GM18868 (cell line): ENCODE data around the gene ING4.

Source experiments
- ATAC-seq: cut with Tn5 transposase; IDR thresholded peaks from one replicate; pipeline ENCODE4 v1.9.1; 2021; ENCODE audit warnings: mild to moderate bottlenecking, moderate library complexity; ENCODE audit not compliant: unreplicated experiment

ING4 gene

GRCh38 chr12:6638305-6638704, 24.6 kb downstream of the ING4 start:
- no peak for ATAC-seq

- ATAC-seq = no peak
These were observed 26.9 kb downstream of the ING4 start, which contains the start of gene LPAR5 for GRCh38 chr12:6635856-6636531. LPAR5 (minus strand) TSS chr12:6635959; CDS start chr12:6621248, 14,711 bp downstream.

GRCh38 chr12:6635375-6635855, 27.5 kb downstream of the ING4 start:
- ATAC-seq = peak; percentile 31

GRCh38 chr12:6632026-6632983, 30.6 kb downstream of the ING4 start:
- ATAC-seq = peak; percentile 61

- ATAC-seq = no peak
These were observed 31.4 kb downstream of the ING4 start for GRCh38 chr12:6631549-6631961.

- ATAC-seq = no peak
These were observed 32.2 kb downstream of the ING4 start for GRCh38 chr12:6630736-6631135.

- no peak for ATAC-seq
These were observed 35.3 kb downstream of the ING4 start for GRCh38 chr12:6627616-6628015.

- ATAC-seq = no peak
These were observed 36.1 kb downstream of the ING4 start for GRCh38 chr12:6626654-6627283.

- no peak for ATAC-seq
These were observed 42.0 kb downstream of the ING4 start for GRCh38 chr12:6620885-6621274.

- ATAC-seq = no peak
These were observed 42.6 kb downstream of the ING4 start for GRCh38 chr12:6620137-6620884.

- ATAC-seq = no peak
These were observed 44.3 kb downstream of the ING4 start for GRCh38 chr12:6618483-6619225.

GRCh38 chr12:6615802-6616201, 47.1 kb downstream of the ING4 start:
- no peak for ATAC-seq

GRCh38 chr12:6614513-6615172, 48.3 kb downstream of the ING4 start:
- no peak for ATAC-seq

GRCh38 chr12:6613776-6614512, 49.0 kb downstream of the ING4 start:
- no peak for ATAC-seq

GRCh38 chr12:6613015-6613775, 49.7 kb downstream of the ING4 start:
- ATAC-seq = no peak

GRCh38 chr12:6612652-6613014, 50.3 kb downstream of the ING4 start:
- no peak for ATAC-seq

GRCh38 chr12:6612247-6612646, 50.7 kb downstream of the ING4 start:
- no peak for ATAC-seq
